Activated T-helper 17 cell treated with anti-CD3 and anti-CD28 coated beads, Interleukin-2, amount 50 U/mL, for 72 hours (primary cell): ENCODE data around the gene HIP1R. TPM values are rescaled to one million over a fixed set of nuclear protein-coding genes. Genes with fewer than 3 reads are reported as not detected.
A peak's percentile ranks its signal among the peaks of the same experiment; 100 is the strongest.

Source experiments
- ATAC-seq: fragments of 150-1000 bp; cut with Tn5 transposase; replicated peaks from 2 replicates; pipeline ENCODE4 v1.10.0; 2021; ENCODE audit warnings: mild to moderate bottlenecking, moderate library complexity
- H3K27ac Mint-ChIP-seq: one replicate; pipeline ENCODE4 v1.8.0; 2022; ENCODE audit warnings: mixed read lengths
- H3K27me3 Mint-ChIP-seq: one replicate; pipeline ENCODE4 v1.8.0; 2022; ENCODE audit warnings: mixed read lengths
- H3K36me3 Mint-ChIP-seq: one replicate; pipeline ENCODE4 v1.8.0; 2022; ENCODE audit warnings: low read depth, mild to moderate bottlenecking, mixed read lengths
- H3K4me1 Mint-ChIP-seq: one replicate; pipeline ENCODE4 v1.8.0; 2022; ENCODE audit warnings: mixed read lengths
- H3K4me3 Mint-ChIP-seq: one replicate; pipeline ENCODE4 v1.8.0; 2022; ENCODE audit warnings: mild to moderate bottlenecking, mixed read lengths
- H3K9me3 Mint-ChIP-seq: one replicate; pipeline ENCODE4 v1.8.0; 2022; ENCODE audit warnings: mixed read lengths
- total RNA-seq, 2 donors: library from RNA; stranded (reverse); gene quantifications; one replicate each; pipeline ENCODE4 v1.2.3, GENCODE V29; 2022

HIP1R gene
- total RNA-seq, 2 donors from 2014 or later = 14.7 to 23.3 TPM

DNA sequence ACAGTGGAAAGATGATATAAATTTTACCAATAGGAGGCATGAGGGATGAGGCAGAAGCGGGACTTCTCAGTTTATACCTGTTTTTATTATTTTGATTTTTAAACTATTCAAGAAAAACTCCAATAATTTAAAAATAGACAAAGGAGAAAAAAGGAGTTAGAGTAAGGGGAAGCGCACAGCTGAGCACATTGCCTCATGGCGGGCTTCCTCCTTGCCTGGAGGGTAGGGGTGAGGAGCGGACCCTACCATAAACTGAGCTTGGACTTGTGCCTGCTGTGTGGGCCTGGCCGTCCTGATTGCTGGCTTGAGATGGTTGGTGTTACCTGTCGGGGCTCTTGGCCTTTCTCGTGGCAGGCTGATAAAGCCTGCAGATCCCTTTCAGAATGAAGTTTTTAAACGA lies 15.1 kb upstream of the HIP1R start:
- H3K4me3 Mint-ChIP-seq = no peak overlapping the region
- H3K27me3 Mint-ChIP-seq = no peaks in the 10 kb centered on the region
- H3K9me3 Mint-ChIP-seq = no peaks in the 10 kb centered on the region
- no peaks in the 10 kb centered on the region for H3K4me1 Mint-ChIP-seq
- H3K27ac Mint-ChIP-seq = no peak overlapping the region
- H3K36me3 Mint-ChIP-seq = no peaks in the 10 kb centered on the region
- no peak for ATAC-seq

DNA sequence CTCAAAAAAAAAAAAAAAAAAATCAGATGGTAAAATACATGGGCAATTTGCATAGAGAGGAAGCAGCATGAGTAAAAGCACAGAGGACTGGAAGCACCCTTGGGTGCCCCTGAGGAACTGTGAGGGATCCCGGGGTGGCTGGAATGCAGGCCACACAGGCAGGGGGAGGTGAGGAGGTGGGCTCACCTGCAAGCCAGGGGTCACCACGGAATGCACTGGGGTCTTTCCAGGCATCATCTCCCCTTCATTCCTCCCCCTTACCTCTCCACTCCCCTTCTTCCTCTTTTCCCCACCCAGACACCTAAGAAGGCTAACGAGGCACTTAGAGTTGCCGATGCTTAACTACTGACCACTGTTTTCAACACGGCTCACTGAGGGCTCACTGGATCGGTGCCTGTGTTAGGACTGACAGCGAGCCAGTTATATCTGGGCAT lies 14.4 kb upstream of the HIP1R start:
- no peak overlapping the region for H3K27ac Mint-ChIP-seq
- no peaks in the 10 kb centered on the region for H3K9me3 Mint-ChIP-seq
- no peak for ATAC-seq
- H3K36me3 Mint-ChIP-seq = no peaks in the 10 kb centered on the region
- no peaks in the 10 kb centered on the region for H3K4me1 Mint-ChIP-seq
- H3K27me3 Mint-ChIP-seq = no peaks in the 10 kb centered on the region
- no peak overlapping the region for H3K4me3 Mint-ChIP-seq

DNA sequence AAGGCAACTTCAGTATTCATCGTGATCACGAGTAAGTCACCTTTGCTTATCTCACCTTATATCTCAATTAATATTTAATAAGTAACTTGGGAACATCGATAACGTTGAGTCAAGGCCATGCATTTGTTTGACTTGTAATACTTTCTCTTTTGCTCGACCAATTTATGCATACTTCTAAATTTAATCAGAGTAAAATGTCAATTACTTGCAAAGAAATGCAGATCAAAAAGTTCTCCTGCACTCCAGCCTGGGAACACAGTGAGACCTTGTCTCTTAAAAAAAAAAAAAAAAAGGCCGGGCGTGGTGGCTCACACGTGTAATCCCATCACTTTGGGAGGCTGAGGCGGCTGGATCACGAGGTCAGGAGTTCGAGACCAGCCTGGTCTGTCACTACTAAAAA lies 11.8 kb upstream of the HIP1R start:
- no peaks in the 10 kb centered on the region for H3K27me3 Mint-ChIP-seq
- no peak overlapping the region for H3K4me3 Mint-ChIP-seq
- no peaks in the 10 kb centered on the region for H3K36me3 Mint-ChIP-seq
- no peaks in the 10 kb centered on the region for H3K9me3 Mint-ChIP-seq
- no peak for ATAC-seq
- H3K27ac Mint-ChIP-seq = no peak overlapping the region
- H3K4me1 Mint-ChIP-seq = no peaks in the 10 kb centered on the region

DNA sequence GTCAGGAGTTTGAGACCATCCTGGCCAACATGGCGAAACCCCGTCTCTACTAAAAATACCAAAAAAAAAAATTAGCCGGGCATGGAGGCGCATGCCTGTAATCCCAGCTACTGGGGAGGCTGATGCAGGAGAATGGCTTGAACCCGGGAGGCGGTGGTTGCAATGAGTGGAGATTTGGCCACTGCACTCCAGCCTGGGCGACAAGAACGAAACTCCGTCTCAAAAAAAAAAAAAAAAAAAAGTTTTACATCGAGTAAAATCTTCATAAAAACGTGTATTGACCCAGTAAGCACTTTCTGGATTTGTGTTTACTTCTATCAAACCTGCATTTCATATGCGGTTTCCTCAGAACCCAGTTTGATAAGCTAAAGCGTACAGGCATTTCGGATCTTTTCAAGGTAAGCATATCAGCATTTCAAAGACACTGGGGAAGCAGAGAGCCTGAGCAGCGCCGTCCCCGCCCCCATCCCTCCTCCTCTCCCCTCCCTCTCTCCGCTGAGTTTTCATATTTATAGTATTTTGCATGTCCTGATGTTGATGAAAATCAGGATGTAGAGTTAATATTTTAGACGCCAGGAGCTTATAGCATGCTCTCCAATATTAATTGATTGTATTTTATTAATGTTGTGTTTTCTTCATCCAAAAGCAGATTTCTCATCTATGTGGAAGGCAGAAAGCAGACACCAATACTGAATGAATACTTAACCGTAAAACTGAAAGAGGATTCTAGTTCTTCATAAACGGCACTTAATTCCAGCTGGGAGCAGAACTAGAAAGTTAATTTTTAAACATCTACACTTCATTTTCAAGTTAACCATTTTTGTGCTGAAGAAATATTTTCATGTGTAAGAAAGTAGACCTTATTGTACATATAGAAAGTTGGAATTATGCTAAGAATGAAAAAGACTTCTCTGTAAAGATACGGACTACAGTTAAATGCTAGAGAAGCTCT lies 9.2 kb upstream of the HIP1R start:
- no peak for ATAC-seq
- Mint-ChIP-seq H3K4me3 (peak overlapping the region; percentile 30), H3K27me3 (no peaks in the 10 kb centered on the region), H3K27ac (no peak overlapping the region), H3K36me3 (no peaks in the 10 kb centered on the region), H3K9me3 (no peaks in the 10 kb centered on the region), H3K4me1 (peaks cover 5% of the 10 kb centered on the region)

DNA sequence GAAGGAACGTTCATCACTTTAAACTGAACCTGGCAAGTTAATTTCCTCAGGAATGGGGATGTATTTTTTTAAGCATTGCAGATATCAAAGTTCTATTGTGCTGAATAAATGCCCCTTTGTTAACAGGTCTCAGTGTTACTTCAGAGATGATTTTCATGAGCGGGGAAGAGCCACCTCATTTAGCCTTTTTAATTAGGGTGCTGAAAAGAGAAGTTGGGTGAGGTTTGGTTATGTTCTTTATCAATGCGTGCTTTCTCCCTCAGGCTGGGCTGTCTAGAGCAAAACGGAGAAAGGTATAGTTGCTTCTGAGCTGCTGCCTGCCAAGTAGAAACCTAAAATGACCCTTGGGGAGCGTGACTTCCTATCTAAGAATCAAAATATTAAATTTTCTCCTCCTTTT lies 8.0 kb upstream of the HIP1R start:
- Mint-ChIP-seq H3K4me1 (peaks cover 5% of the 10 kb centered on the region), H3K4me3 (no peak overlapping the region), H3K36me3 (no peaks in the 10 kb centered on the region), H3K9me3 (no peaks in the 10 kb centered on the region), H3K27ac (no peak overlapping the region), H3K27me3 (no peaks in the 10 kb centered on the region)
- ATAC-seq = no peak

DNA sequence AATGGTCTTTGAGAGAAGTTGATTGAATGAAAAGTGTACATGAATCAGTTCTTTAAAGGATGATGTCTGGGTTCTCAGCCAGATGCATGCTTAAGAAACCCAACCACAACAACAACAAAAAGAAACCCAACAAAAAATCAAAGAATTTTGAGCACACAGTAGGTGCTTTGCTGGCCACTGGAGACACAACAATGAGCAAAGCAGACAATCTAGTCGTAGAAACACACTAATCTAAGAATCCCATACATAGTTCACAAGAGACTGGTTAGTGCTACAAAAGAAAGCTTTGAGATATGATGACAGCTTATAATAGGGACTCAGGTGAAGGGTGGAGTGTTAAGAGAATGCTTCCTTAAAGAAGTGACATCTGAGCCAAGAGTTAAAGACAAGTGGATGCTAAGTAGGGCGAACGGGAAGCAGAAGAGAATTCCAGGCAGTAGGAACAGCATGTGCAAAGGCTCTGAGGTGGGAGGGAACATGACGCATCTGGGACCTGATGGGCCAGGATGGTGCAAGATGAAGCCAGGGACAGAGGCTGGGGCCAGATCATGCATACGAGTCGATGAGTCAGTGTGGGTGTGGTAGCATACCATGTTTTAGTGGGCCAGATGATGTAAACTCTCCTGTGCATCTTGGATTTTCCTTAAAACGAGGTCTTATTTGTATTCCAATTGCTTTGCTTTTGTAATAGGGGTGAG lies 4.6 kb upstream of the HIP1R start:
- peaks cover 5% of the 10 kb centered on the region for H3K4me1 Mint-ChIP-seq
- no peaks in the 10 kb centered on the region for H3K36me3 Mint-ChIP-seq
- H3K27me3 Mint-ChIP-seq = no peaks in the 10 kb centered on the region
- H3K27ac Mint-ChIP-seq = no peak overlapping the region
- no peak for ATAC-seq
- H3K4me3 Mint-ChIP-seq = no peak overlapping the region
- H3K9me3 Mint-ChIP-seq = no peaks in the 10 kb centered on the region

DNA sequence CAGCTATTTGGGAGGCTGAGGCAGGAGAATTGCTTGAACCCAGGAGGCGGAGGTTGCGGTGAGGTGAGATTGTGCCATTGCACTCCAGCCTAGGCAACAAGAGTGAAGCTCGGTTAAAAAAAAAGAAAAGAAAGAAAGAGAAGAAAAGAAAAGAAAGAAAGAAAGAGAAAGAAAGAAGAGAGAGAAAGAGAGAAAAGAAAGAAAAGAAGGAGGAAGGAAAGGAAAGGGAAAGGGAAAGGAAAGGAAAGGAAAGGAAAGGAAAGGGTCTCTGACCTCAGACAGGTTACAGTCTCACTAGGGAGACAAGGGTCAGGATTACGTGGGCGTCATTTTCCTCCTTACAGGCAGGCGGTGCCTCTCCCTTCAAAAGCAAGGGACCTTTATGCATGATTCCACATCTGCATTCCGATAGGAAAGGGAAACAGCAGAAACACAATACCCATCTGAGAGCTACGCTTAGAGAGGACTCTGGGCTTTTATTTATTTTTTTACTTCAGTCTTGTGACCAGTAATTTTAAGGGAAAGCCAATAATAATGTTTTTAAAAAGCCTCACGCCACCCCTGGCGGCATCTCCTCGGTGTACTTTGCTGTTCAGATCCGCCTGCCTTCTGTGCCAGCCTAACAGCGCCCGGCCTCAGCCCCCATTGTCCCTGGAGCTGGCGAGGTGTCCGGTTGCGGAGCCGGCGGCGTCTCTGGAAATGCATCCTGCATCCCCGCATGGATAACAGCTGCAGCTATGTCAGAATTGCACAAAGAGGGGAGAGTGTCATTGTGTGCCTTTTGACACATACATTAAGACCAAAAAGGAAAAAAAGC lies 945 bp upstream of the HIP1R start:
- no peak for ATAC-seq
- no peaks in the 10 kb centered on the region for H3K27me3 Mint-ChIP-seq
- H3K4me3 Mint-ChIP-seq = peak overlapping the region; percentile 87
- H3K9me3 Mint-ChIP-seq = no peaks in the 10 kb centered on the region
- peak overlapping the region; percentile 85 for H3K27ac Mint-ChIP-seq
- H3K4me1 Mint-ChIP-seq = peaks cover 15% of the 10 kb centered on the region
- peaks cover 9% of the 10 kb centered on the region for H3K36me3 Mint-ChIP-seq

DNA sequence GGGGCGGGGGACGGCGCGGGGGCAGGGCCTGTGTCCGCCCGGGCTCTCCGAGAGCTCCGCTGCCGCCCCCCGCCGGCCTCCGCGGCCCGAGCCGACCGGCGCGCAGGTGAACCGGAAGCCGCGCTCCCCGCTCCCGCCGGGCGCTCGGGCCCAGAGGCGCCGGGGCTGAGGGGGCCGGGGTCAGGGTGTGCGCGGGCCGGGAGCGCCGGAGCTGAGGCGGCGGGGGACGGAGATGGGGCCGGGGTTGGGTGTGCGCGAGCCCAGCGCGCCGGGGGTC lies 431 bp downstream of the HIP1R start:
- peak; percentile 62 for ATAC-seq
- no peaks in the 10 kb centered on the region for H3K9me3 Mint-ChIP-seq
- peaks cover 13% of the 10 kb centered on the region for H3K4me1 Mint-ChIP-seq
- H3K27ac Mint-ChIP-seq = no peak overlapping the region
- H3K36me3 Mint-ChIP-seq = peaks cover 9% of the 10 kb centered on the region
- H3K4me3 Mint-ChIP-seq = peak overlapping the region; percentile 91
- no peaks in the 10 kb centered on the region for H3K27me3 Mint-ChIP-seq

DNA sequence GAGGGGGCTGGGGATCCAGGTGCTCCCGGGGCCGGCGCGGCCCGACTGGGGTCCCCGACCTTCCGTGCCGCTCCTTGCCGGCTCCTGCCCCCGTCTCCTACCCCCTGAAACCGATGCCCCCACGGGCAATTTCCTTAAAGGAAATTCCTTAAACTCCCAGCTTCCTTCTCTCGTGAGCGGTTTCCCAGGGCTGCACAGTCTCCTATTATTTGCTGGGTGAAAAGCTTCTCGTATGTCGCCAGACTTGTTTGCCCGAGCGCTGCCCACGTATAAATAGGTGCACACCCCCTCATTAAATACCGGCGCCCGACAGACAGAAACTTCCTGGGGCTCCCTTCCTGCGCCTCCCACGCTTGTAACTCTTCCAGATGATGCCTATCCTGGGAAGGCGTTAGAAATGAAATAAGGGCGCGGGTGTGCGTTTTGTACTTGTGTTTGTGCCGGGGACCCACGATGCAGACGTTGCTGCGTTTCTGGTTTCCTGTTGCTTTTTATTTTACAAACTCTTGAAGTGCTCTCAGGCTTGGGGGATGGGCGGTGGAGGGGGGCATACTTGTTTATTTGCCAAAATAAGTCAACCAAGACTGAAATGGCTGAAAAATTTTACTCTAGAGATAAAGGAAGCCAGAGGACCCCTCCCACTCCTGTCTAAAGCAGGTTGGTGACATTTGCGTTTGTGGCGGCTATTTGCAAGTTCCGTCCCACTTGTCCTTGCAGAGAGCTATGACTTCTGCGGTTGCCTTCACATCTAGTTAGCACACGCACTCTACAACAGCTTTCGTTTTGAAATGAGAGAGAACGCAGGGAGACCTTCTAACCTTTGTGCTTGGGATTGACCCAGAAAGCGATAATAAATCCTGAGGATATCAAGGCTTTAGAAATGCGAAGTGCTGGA lies 1.0 kb downstream of the HIP1R start:
- Mint-ChIP-seq H3K36me3 (peaks cover 9% of the 10 kb centered on the region), H3K27me3 (no peaks in the 10 kb centered on the region), H3K9me3 (no peaks in the 10 kb centered on the region), H3K4me1 (peaks cover 10% of the 10 kb centered on the region), H3K27ac (peak overlapping the region; percentile 92), H3K4me3 (peak overlapping the region; percentile 91)
- ATAC-seq = peak; percentile 75

DNA sequence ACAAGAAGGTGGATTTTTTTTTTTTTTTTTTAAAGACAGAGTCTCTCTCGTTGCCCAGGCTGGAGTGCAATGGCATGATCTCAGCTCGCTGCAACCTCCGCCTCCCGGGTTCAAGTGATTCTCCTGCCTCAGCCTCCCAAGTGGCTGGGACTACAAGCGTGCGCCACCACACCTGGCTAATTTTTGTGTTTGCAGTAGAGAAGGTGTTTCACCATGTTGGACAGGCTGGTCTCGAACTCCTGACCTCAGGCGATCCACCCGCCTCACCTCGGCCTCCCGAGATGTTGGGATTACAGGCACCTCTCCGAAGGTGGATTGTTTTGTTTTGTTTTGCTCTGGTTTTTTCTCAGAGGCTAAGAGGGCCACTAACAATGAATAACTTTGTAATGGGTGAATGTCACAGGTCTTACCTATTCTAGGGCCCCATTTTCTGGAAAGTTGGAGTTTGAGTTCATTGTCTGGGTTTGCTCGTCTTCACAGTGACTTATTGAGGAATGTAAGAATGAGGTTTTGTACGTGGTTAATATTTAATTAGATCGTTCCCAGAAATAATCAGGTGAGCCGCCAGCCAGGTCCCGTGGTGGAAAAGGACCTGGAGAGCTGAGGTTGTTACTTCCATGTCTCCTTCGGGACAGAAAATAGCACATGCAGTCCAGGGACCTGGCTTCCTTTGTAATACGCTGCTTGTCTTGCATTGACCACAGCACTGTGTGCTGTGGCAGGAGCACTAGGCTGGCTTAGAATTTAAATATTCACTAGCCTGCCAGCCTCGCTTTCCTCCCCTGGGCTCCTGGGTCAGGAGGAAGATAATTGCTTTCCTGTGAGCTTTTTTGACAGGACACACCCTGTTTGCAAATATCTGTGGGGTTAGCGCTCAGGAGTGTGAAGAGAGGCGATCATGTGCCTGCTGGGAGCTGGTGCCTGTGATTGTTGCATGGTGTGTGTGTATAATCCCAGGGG lies 2.3 kb downstream of the HIP1R start:
- H3K4me3 Mint-ChIP-seq = peak overlapping the region; percentile 91
- H3K4me1 Mint-ChIP-seq = peaks cover 10% of the 10 kb centered on the region
- H3K27ac Mint-ChIP-seq = no peak overlapping the region
- H3K36me3 Mint-ChIP-seq = peaks cover 9% of the 10 kb centered on the region
- H3K9me3 Mint-ChIP-seq = no peaks in the 10 kb centered on the region
- H3K27me3 Mint-ChIP-seq = no peaks in the 10 kb centered on the region
- ATAC-seq = no peak

DNA sequence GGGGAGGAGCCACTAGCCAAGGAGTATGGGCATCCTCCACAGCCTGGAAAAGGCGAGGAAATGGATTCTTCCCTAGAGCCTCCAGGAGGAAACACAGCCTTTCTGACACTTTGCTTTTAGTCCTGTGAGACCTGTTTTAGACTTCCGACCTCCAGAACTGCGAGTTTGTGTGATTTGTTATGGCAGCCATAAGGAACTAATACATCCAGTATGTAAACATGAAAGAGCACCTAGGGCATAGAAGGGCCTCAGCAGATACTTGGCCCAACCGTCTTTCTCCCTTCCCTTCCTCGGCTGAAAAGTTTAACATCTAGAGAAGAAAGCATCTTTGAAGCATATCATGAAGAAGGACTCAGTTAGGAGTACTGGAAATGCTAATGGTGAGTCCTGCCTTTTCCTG lies 3.6 kb downstream of the HIP1R start:
- H3K4me3 Mint-ChIP-seq = no peak overlapping the region
- H3K9me3 Mint-ChIP-seq = no peaks in the 10 kb centered on the region
- peaks cover 9% of the 10 kb centered on the region for H3K36me3 Mint-ChIP-seq
- H3K27ac Mint-ChIP-seq = no peak overlapping the region
- H3K27me3 Mint-ChIP-seq = no peaks in the 10 kb centered on the region
- H3K4me1 Mint-ChIP-seq = peaks cover 10% of the 10 kb centered on the region
- no peak for ATAC-seq

DNA sequence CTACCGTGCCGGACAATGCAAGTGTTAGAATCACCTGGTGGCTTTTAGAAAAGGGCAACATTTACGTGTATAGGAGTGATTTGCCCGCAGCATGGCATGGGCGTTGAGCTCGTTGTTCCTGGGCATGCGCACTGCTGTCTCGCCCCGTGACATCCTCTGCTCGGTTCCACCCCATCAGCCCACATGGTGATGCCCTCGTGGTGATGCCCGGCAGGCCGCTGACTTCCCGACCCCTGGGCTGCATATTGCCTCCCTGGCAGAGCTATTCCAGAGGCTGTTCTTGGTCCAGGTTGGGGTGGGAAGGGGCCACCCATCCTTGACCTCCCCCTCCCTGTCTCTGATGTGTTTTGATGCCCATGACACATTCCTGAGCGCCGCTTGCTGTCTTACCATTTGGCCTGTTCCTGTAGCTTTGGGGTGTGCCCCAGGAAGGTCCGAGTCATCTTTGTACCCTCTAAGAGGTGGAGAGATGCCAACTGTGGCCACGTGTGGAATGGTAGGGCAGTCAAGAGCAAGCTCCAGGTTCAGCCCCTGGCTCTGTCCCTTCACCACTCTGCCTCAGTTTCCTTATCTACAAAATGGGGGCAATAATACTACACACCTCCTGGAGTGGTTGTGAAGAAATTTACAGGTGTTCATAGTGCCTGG lies 4.8 kb downstream of the HIP1R start:
- ATAC-seq = no peak
- Mint-ChIP-seq H3K27ac (no peak overlapping the region), H3K27me3 (no peaks in the 10 kb centered on the region), H3K4me1 (peaks cover 10% of the 10 kb centered on the region), H3K4me3 (no peak overlapping the region), H3K36me3 (peaks cover 9% of the 10 kb centered on the region), H3K9me3 (no peaks in the 10 kb centered on the region)
